Right lobe of liver (tissue), 6 donors: ENCODE results near the gene NEK1. TPM values are rescaled to one million over a fixed set of nuclear protein-coding genes. Genes with fewer than 3 reads are reported as not detected.

Source experiments
- ATAC-seq, 4 donors: fragments of 200-7000 bp; cut with Tn5 transposase; one replicate each; pipeline ENCODE4 v1.9.1; 2020; ENCODE audit warnings: mild to moderate bottlenecking in 4 of 4, moderate library complexity in 4 of 4
- DNase-seq, 3 donors: peaks; one replicate each; pipeline ENCODE4 v3.0.0-alpha.2; 2020
- H3K27ac ChIP-seq, 3 donors: fragments of 200-600 bp; one replicate each; pipeline ENCODE4 v1.8.0; 2022
- H3K27me3 ChIP-seq, 2 donors: fragments of 200-600 bp; one replicate each; pipeline ENCODE4 v1.8.0; 2022
- H3K36me3 ChIP-seq, 4 donors: fragments of 200-600 bp; sonication (generic) in 1 of 4; one replicate each; pipeline versions ENCODE4 v1.5.1 to v1.8.0; 2017 to 2022; ENCODE audit warnings: control low read depth in 1 of 4
- H3K4me1 ChIP-seq, 4 donors: fragments of 200-600 bp; sonication (generic) in 1 of 4; one replicate each; pipeline versions ENCODE4 v1.5.1 to v1.8.0; 2017 to 2022; ENCODE audit warnings: control low read depth in 1 of 4
- H3K4me3 ChIP-seq, 3 donors: fragments of 200-600 bp; one replicate each; pipeline ENCODE4 v1.8.0; 2022
- H3K9me3 ChIP-seq, 4 donors: fragments of 200-600 bp; sonication (generic) in 1 of 4; one replicate each; pipeline versions ENCODE4 v1.5.1 to v1.8.0; 2017 to 2022; ENCODE audit warnings: control low read depth in 1 of 4
- CTCF ChIP-seq, 4 donors: fragments of 200-600 bp in 3 of 4; fragments of 450-650 bp in 1 of 4; IDR thresholded peaks; one replicate each; pipeline versions ENCODE4 v1.5.1 to v1.8.0; 2016 to 2022; ENCODE audit warnings: antibody characterized with exemption in 4 of 4, mild to moderate bottlenecking in 2 of 4
- POLR2A ChIP-seq: fragments of 450-650 bp; IDR thresholded peaks from one replicate; pipeline ENCODE4 v1.6.1; 2017; ENCODE audit warnings: antibody characterized with exemption, mild to moderate bottlenecking
- WGBS: methylation state at CpG from one replicate; pipeline ENCODE4 v1.1.6; 2018; ENCODE audit warnings: low coverage, low lambda C conversion rate; ENCODE audit not compliant: insufficient coverage; ENCODE audit errors: missing lambda C conversion rate; 5-methylcytosine and 5-hydroxymethylcytosine counted together
- intact Hi-C, 2 donors: fragments of 100-400 bp; cut with DNase I; formaldehyde crosslinking; loops; one replicate each; pipeline versions ENCODE4 v1.11.2 to v1.14.1; 2022
- total RNA-seq, 6 experiments: library from RNA; depleted of rRNA in 2 of 6; stranded (reverse); fragments of >200 nt in 2 of 6; fragmentation: NEBNext Ultra II Directional in 3 of 6; extraction: Animal tissue kit (Norgen Biotek cat#: 25700) in 3 of 6; gene quantifications; one replicate each; pipeline versions ENCODE4 v1.1.0 to v1.2.4, GENCODE V29; 2016 to 2023
- donor health status: DM: no; HTN: yes; CAD: no.
- donor health status: DM: no; HTN: no; CAD: no.
- donor health status: DM: no; HTN: no; CAD: no.
- donor health status: DM: no; HTN: yes; CAD: no.
- donor health status: DM: no; HTN: yes; CAD: no.

Gene NEK1
- total RNA-seq, 6 experiments from 2014 or later, result 4.1 to 5.2 (median 4.5) TPM

GRCh38 chr4:169601016-169601771 lies 11.2 kb downstream of the NEK1 start:
- DNase-seq (no peak), ATAC-seq (no peak)
- Histone ChIP-seq H3K36me3 (peaks cover 0 to 10% (median 0%) of the 10 kb centered on the region in 4 donors), H3K4me3 (no peak overlapping the region), H3K27me3 (no peaks in the 10 kb centered on the region), H3K27ac (no peak overlapping the region), H3K9me3 (no peaks in the 10 kb centered on the region), H3K4me1 (no peaks in the 10 kb centered on the region)
- intact Hi-C loops, result no loop called here
- TF ChIP-seq CTCF (IDR thresholded peaks at IDR 0.05) (no peak), POLR2A (no peak)

- ATAC-seq (no peak), DNase-seq (no peak)
- intact Hi-C loops, result no loop called here
- TF ChIP-seq CTCF (IDR thresholded peaks at IDR 0.05), result no peak
- no peak for TF ChIP-seq POLR2A
- no peak overlapping the region for H3K4me3 ChIP-seq
- H3K9me3 ChIP-seq, result no peaks in the 10 kb centered on the region
- no peak overlapping the region for H3K27ac ChIP-seq
- peaks cover 0 to 3% (median 0%) of the 10 kb centered on the region in 4 donors for H3K36me3 ChIP-seq
- H3K27me3 ChIP-seq, result no peaks in the 10 kb centered on the region
- H3K4me1 ChIP-seq, result no peaks in the 10 kb centered on the region
Measured at GRCh38 chr4:169594560-169595195, 17.7 kb downstream of the NEK1 start.

DNA sequence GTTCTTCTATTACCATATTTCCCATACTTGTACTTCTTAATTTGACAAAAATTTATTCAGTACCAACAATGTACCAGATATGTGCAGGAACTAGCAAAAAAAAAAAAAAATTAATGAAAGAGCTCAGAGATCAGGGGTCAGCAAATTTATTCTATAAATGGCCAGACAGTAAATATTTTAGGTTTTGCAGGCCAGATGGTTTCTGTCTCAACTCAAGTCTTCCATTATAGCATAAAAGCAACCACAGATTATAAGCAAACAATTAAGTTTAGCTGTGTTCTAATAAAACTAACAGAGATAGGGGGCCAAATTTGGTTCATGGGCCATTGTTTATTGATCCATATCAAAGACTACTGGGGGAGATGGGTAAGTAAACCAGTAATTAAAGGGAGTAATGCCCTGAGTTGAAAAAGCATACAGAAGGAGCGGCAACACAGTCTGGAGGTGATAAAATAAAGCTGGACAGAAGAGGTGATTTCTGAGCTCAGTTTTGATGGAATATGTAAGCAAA lies 19.3 kb downstream of the NEK1 start:
- no peak overlapping the region for H3K27ac ChIP-seq
- peaks cover 0 to 5% (median 0%) of the 10 kb centered on the region in 4 donors for H3K36me3 ChIP-seq
- DNase-seq, result no peak
- no peaks in the 10 kb centered on the region for H3K9me3 ChIP-seq
- no peaks in the 10 kb centered on the region for H3K4me1 ChIP-seq
- ATAC-seq, result no peak
- intact Hi-C loops, result no loop called here
- H3K4me3 ChIP-seq, result no peak overlapping the region
- H3K27me3 ChIP-seq, result no peaks in the 10 kb centered on the region
- TF ChIP-seq POLR2A, result no peak
- no peak for TF ChIP-seq CTCF (IDR thresholded peaks at IDR 0.05)
- 86% methylated on average over 1 of the region's 1 CpG for WGBS

- no peak overlapping the region for H3K27ac ChIP-seq
- H3K9me3 ChIP-seq, result no peaks in the 10 kb centered on the region
- WGBS, result 69% methylated on average over 2 of the region's 2 CpGs
- intact Hi-C loops, result no loop called here
- no peak for TF ChIP-seq CTCF (IDR thresholded peaks at IDR 0.05)
- no peak for TF ChIP-seq POLR2A
- no peak for DNase-seq
- no peaks in the 10 kb centered on the region for H3K27me3 ChIP-seq
- no peak overlapping the region for H3K4me3 ChIP-seq
- no peaks in the 10 kb centered on the region for H3K4me1 ChIP-seq
- H3K36me3 ChIP-seq, result peaks cover 0 to 6% (median under 1%) of the 10 kb centered on the region in 4 donors
- no peak for ATAC-seq
Measured at GRCh38 chr4:169583563-169583962, 28.8 kb downstream of the NEK1 start.
